Measurements from ENCODE around the gene HAUS7.

GRCh38 chrX:153446636-153446936 is 23.8 kb downstream of the HAUS7 start:
- TF ChIP-seq CTCF (IDR thresholded peaks at IDR 0.05), result no peak
- TF ChIP-seq POLR2A (IDR thresholded peaks at IDR 0.05), result no peak
- TF ChIP-seq POLR2AphosphoS5 (IDR thresholded peaks at IDR 0.05), result no peak
- TF ChIP-seq EP300 (IDR thresholded peaks at IDR 0.05), result no peak
